Measurements from ENCODE around the gene SULT2A1. TPM values are rescaled to one million over a fixed set of nuclear protein-coding genes. Genes with fewer than 3 reads are reported as not detected.

SULT2A1 gene
- polyA plus RNA-seq, 3 donors, result 0.10 to 0.33 TPM; not detected in 1

Other genes starting within 250 kb of the SULT2A1 start
- gene EHD2, start 172.9 kb downstream of the SULT2A1 start, polyA plus RNA-seq (ENCODE audit: insufficient read length in 3 of 3), result 10 to 100 TPM; 23.6 to 29.3 (median 25.9) TPM
- 100 to 1,000 TPM; 327 to 363 (median 362) TPM for gene NOP53, start 140.8 kb downstream of the SULT2A1 start, polyA plus RNA-seq (ENCODE audit: insufficient read length in 3 of 3)
- gene SELENOW, start 107.6 kb downstream of the SULT2A1 start, polyA plus RNA-seq (ENCODE audit: insufficient read length in 3 of 3), result 100 to 1,000 TPM; 113 to 135 (median 121) TPM
- gene TPRX1, start 81.8 kb downstream of the SULT2A1 start, polyA plus RNA-seq (ENCODE audit: insufficient read length in 3 of 3), result not detected
- gene CRX, start 64.4 kb downstream of the SULT2A1 start, polyA plus RNA-seq (ENCODE audit: insufficient read length in 3 of 3), result not detected
- gene TPRX2, start 27.1 kb downstream of the SULT2A1 start, polyA plus RNA-seq (ENCODE audit: insufficient read length in 3 of 3), result not detected
- gene BSPH1, start 105.9 kb upstream of the SULT2A1 start, polyA plus RNA-seq (ENCODE audit: insufficient read length in 3 of 3), result not detected
- gene ELSPBP1, start 108.3 kb upstream of the SULT2A1 start, polyA plus RNA-seq (ENCODE audit: insufficient read length in 3 of 3), result under 1 TPM in 2 of 3 donors, not detected in 1; 0.31 to 0.76 TPM
- not detected for gene CABP5, start 157.8 kb upstream of the SULT2A1 start, polyA plus RNA-seq (ENCODE audit: insufficient read length in 3 of 3)
- 1 to 10 TPM; 5.0 to 6.8 (median 6.4) TPM for gene PLA2G4C, start 224.5 kb upstream of the SULT2A1 start, polyA plus RNA-seq (ENCODE audit: insufficient read length in 3 of 3)